HG03103 (cell line): ENCODE data around the gene KRTAP10-7.
"Not testable (repeated sequence)": the region's sequence is repeated elsewhere in the genome, so short reads cannot be mapped to it uniquely, and the experiment has no call there.

Experiments
- ATAC-seq: cut with Tn5 transposase; IDR thresholded peaks from one replicate; pipeline ENCODE4 v1.9.1; 2021; ENCODE audit warnings: low read depth; ENCODE audit not compliant: unreplicated experiment

Gene KRTAP10-7

GRCh38 chr21:44609193-44609592, 8.8 kb downstream of the KRTAP10-7 start:
- ATAC-seq = no peak

GRCh38 chr21:44610157-44610843, 9.9 kb downstream of the KRTAP10-7 start:
- not testable (repeated sequence) for ATAC-seq

GRCh38 chr21:44611551-44611950, 11.2 kb downstream of the KRTAP10-7 start:
- no peak for ATAC-seq

- ATAC-seq = no peak
These were observed 11.7 kb downstream of the KRTAP10-7 start, which contains the start of gene KRTAP10-8 for GRCh38 chr21:44612029-44612486. TSS of gene KRTAP10-8 (plus strand) at chr21:44612079. CDS start at chr21:44612101, 22 bp downstream.

- no peak for ATAC-seq
These were observed 12.4 kb downstream of the KRTAP10-7 start for GRCh38 chr21:44612669-44613229.

GRCh38 chr21:44613386-44614155, 13.2 kb downstream of the KRTAP10-7 start:
- no peak for ATAC-seq

- no peak for ATAC-seq
These were observed 13.8 kb downstream of the KRTAP10-7 start for GRCh38 chr21:44614161-44614631.

GRCh38 chr21:44614961-44615391, 14.6 kb downstream of the KRTAP10-7 start:
- no peak for ATAC-seq

- ATAC-seq = no peak
These were observed 15.1 kb downstream of the KRTAP10-7 start for GRCh38 chr21:44615466-44615865.

- ATAC-seq = no peak
These were observed 15.7 kb downstream of the KRTAP10-7 start for GRCh38 chr21:44615911-44616590.

- no peak for ATAC-seq
These were observed 16.2 kb downstream of the KRTAP10-7 start for GRCh38 chr21:44616591-44616926.

GRCh38 chr21:44617071-44617501, 16.7 kb downstream of the KRTAP10-7 start:
- no peak for ATAC-seq

GRCh38 chr21:44618504-44618903, 18.1 kb downstream of the KRTAP10-7 start:
- ATAC-seq = no peak

GRCh38 chr21:44618909-44619308, 18.5 kb downstream of the KRTAP10-7 start:
- no peak for ATAC-seq

- ATAC-seq = no peak
These were observed 19.5 kb downstream of the KRTAP10-7 start for GRCh38 chr21:44619886-44620285.

- ATAC-seq = no peak
These were observed 23.2 kb downstream of the KRTAP10-7 start for GRCh38 chr21:44623575-44623974.

GRCh38 chr21:44625756-44626155, 25.4 kb downstream of the KRTAP10-7 start:
- no peak for ATAC-seq

GRCh38 chr21:44626262-44626661, 25.9 kb downstream of the KRTAP10-7 start:
- no peak for ATAC-seq

- ATAC-seq = no peak
These were observed 26.3 kb downstream of the KRTAP10-7 start, which contains the start of gene KRTAP10-9 for GRCh38 chr21:44626673-44627143. TSS of gene KRTAP10-9 (plus strand) at chr21:44627093. CDS start at chr21:44627172, 79 bp downstream.

GRCh38 chr21:44627181-44627822, 26.9 kb downstream of the KRTAP10-7 start:
- not testable (repeated sequence) for ATAC-seq
